Measurements from ENCODE around the gene HBP1.
"Not testable (repeated sequence)": the region's sequence is repeated elsewhere in the genome, so short reads cannot be mapped to it uniquely, and the experiment has no call there.

The HBP1 gene

GRCh38 chr7:107154826-107155225 is 14.0 kb upstream of the HBP1 start:
- TF ChIP-seq, protein P1, sequence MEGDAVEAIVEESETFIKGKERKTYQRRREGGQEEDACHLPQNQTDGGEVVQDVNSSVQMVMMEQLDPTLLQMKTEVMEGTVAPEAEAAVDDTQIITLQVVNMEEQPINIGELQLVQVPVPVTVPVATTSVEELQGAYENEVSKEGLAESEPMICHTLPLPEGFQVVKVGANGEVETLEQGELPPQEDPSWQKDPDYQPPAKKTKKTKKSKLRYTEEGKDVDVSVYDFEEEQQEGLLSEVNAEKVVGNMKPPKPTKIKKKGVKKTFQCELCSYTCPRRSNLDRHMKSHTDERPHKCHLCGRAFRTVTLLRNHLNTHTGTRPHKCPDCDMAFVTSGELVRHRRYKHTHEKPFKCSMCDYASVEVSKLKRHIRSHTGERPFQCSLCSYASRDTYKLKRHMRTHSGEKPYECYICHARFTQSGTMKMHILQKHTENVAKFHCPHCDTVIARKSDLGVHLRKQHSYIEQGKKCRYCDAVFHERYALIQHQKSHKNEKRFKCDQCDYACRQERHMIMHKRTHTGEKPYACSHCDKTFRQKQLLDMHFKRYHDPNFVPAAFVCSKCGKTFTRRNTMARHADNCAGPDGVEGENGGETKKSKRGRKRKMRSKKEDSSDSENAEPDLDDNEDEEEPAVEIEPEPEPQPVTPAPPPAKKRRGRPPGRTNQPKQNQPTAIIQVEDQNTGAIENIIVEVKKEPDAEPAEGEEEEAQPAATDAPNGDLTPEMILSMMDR (IDR thresholded peaks at IDR 0.05; ENCODE audit: low read length, missing control alignments), result no peak
- H3K4me3 ChIP-seq (replicated peaks; ENCODE audit: low read depth, low read length), result no peak overlapping the region
- DNase-seq (ENCODE audit: low read depth), result no peak

DNA sequence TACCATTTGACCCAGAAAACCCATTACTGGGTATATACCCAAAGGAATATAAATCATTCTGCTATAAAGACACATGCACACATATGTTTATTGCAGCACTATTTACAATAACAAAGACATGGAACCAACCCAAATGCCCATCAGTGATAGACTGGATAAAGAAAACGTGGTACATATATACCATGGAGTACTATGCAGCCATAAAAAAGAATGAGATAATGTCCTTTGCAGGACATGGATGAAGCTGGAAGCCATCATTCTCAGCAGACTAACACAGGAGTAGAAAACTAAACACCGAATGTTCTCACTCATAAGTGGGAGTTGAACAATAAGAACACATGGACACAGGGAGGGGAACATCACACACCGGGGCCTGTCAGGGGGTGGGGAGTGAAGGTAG is 13.1 kb upstream of the HBP1 start:
- DNase-seq (ENCODE audit: low read depth); H3K4me3 ChIP-seq (replicated peaks; ENCODE audit: low read depth, low read length): not testable (repeated sequence)

- TF ChIP-seq, protein P1 (IDR thresholded peaks at IDR 0.05; ENCODE audit: low read length, missing control alignments), result no peak
- no peak overlapping the region for H3K4me3 ChIP-seq (replicated peaks; ENCODE audit: low read depth, low read length)
- no peak for DNase-seq (ENCODE audit: low read depth)
Measured at GRCh38 chr7:107157091-107157490, 11.7 kb upstream of the HBP1 start.

DNA sequence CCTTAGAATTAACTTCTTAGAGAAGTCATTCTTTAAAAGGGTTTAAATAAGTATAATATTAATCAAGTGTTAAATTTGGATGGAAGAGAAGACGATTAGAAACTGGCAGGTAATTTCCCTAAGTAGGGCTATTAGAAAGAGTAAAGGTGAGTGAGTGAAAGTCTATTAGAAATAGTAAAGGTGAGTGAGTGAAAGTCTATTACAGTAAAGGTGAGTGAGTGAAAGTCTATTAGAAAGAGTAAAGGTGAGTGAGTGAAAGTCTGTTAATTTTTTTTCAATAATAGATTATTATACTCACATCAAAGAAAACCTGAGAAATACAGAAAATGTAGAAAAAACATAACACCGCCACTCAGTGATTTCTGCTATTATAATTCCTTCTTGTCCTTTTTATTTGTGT is 10.8 kb upstream of the HBP1 start:
- no peak overlapping the region for H3K4me3 ChIP-seq (replicated peaks; ENCODE audit: low read depth, low read length)
- TF ChIP-seq, protein P1 (IDR thresholded peaks at IDR 0.05; ENCODE audit: low read length, missing control alignments), result no peak
- DNase-seq (ENCODE audit: low read depth), result no peak

GRCh38 chr7:107160389-107160788 is 8.4 kb upstream of the HBP1 start:
- TF ChIP-seq, protein P1 (IDR thresholded peaks at IDR 0.05; ENCODE audit: low read length, missing control alignments), result no peak
- no peak overlapping the region for H3K4me3 ChIP-seq (replicated peaks; ENCODE audit: low read depth, low read length)
- no peak for DNase-seq (ENCODE audit: low read depth)

DNA sequence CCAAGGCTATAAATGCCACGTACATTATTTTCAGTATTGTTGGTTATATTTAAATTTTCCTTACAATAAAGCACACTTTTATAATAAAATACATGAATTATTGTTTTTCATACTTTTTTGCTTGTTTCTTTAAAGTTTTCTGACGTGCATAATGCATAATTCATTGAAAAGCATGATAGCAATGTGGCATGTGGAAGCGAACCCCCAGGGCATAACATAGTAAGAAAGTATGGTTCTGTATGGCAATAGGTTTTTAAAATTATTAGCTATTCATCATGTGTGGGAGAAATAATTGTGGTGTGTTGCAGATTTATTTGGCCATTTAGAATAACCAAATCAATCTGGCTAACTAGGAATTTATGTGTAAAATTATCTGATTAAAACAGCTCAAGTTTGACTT is 7.4 kb upstream of the HBP1 start:
- H3K4me3 ChIP-seq (replicated peaks; ENCODE audit: low read depth, low read length), result no peak overlapping the region
- DNase-seq (ENCODE audit: low read depth), result no peak
- TF ChIP-seq, protein P1 (IDR thresholded peaks at IDR 0.05; ENCODE audit: low read length, missing control alignments), result no peak

DNA sequence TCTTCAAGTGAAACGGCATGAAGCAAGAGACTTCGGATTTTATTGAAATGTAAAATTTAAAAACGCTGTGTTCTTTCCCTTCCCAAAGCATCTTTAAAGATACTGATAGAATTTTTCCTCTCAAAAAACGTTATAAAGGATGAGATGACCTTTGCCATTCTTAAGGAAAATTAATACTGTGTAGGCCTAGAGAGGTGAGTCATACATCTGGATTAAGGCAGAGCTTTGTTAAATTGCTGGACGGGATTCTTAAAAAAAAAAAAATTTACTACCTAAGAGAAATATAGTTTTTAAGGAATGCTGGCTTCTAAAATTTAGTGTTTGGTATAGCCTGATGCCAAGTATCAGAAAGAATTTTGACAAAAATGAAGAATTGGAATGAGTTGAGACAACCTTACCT is 6.3 kb upstream of the HBP1 start:
- no peak for DNase-seq (ENCODE audit: low read depth)
- no peak overlapping the region for H3K4me3 ChIP-seq (replicated peaks; ENCODE audit: low read depth, low read length)
- TF ChIP-seq, protein P1 (IDR thresholded peaks at IDR 0.05; ENCODE audit: low read length, missing control alignments), result no peak

GRCh38 chr7:107164092-107164491 is 4.7 kb upstream of the HBP1 start:
- peak; percentile 31 for DNase-seq (ENCODE audit: low read depth)
- TF ChIP-seq, protein P1 (IDR thresholded peaks at IDR 0.05; ENCODE audit: low read length, missing control alignments), result no peak
- no peak overlapping the region for H3K4me3 ChIP-seq (replicated peaks; ENCODE audit: low read depth, low read length)
